Measurements from ENCODE around the gene LPO. TPM values are rescaled to one million over a fixed set of nuclear protein-coding genes. Genes with fewer than 3 reads are reported as not detected.
A peak's percentile ranks its signal among the peaks of the same experiment; 100 is the strongest.

The LPO gene
- total RNA-seq, 1 donor from 2014 or later: not detected

DNA sequence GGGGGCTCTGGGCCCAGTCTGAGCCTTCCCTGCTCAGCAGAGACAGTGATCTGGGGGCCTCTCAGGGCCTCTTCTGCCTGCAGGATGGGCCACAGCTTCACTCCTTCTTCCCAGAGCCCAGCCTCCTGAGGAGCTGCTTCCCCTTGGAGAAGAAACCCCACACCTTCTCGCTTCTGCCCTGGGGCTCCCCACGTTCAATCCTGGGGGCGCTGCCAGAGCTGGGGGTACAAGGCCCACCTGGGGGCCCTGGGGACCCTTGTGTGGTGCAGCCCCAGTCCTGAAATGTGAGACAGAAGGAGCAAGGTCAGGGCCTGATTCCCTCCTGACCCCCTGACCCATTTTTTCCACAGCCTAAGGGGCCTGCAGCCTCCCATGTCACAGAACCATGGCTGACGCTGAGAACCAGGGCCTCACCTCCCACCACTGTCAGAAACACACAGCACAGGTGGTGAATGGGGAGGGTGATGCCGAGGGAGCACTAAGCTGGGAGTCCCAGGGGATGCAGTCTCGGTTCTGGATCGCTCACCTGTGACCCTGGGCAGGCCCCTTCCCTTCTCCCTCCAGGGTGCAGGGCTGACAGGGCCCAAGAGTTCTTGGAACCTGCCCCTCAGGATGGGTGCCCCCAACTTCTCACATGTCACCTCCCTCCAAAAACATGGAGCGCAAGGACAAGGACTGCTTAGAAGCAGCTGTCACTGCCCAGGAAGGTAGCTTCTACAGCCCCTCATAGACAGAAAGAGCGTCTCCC lies 64.0 kb downstream of the LPO start:
- Histone ChIP-seq H3K27ac (no peak overlapping the region), H3K27me3 (no peaks in the 10 kb centered on the region), H3K9me3 (no peaks in the 10 kb centered on the region), H3K4me1 (no peaks in the 10 kb centered on the region), H3K36me3 (no peaks in the 10 kb centered on the region), H3K4me3 (no peak overlapping the region)
- DNase-seq: peak; percentile 47
- TF ChIP-seq, protein P1, sequence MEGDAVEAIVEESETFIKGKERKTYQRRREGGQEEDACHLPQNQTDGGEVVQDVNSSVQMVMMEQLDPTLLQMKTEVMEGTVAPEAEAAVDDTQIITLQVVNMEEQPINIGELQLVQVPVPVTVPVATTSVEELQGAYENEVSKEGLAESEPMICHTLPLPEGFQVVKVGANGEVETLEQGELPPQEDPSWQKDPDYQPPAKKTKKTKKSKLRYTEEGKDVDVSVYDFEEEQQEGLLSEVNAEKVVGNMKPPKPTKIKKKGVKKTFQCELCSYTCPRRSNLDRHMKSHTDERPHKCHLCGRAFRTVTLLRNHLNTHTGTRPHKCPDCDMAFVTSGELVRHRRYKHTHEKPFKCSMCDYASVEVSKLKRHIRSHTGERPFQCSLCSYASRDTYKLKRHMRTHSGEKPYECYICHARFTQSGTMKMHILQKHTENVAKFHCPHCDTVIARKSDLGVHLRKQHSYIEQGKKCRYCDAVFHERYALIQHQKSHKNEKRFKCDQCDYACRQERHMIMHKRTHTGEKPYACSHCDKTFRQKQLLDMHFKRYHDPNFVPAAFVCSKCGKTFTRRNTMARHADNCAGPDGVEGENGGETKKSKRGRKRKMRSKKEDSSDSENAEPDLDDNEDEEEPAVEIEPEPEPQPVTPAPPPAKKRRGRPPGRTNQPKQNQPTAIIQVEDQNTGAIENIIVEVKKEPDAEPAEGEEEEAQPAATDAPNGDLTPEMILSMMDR (IDR thresholded peaks at IDR 0.05): no peak
- intact Hi-C loops (cut with DNase I): loop anchor here (10.0 kb wide), 1 partner anchor 142 kb away; no protein-coding TSS in a partner anchor
- ATAC-seq: no peak

DNA sequence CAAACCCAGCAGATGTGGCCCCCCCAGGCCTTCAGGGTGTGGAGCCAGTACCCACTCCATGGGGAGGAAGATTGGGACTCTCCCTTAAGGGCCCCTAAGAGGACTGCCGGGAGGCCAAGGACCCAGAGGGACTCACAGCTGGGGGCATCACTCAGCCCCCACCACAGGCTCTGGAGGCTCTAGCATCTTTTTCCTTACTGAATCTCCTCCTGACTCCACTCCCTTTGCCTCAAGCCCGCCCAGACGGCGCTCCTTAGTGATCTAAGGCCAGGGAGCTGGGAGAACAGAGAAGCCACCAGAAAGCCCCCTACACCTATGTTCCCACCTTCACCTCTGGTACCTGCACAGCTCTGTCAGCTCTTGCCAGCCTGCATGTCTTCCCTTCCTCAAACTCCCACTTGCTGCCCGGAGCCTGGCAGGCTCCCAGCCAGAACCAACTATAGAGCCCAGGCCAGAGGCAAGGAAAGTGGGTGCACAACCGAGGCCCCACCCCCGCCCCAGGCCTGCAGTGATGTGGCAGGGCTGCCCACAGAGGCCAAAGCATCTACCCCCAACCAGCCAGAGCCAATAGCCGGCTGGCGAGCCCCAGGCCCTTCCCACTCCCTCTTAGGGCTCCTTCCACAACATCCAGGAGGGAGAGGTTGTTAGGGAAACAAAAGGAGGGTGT lies 64.7 kb downstream of the LPO start:
- no peaks in the 10 kb centered on the region for H3K9me3 ChIP-seq

DNA sequence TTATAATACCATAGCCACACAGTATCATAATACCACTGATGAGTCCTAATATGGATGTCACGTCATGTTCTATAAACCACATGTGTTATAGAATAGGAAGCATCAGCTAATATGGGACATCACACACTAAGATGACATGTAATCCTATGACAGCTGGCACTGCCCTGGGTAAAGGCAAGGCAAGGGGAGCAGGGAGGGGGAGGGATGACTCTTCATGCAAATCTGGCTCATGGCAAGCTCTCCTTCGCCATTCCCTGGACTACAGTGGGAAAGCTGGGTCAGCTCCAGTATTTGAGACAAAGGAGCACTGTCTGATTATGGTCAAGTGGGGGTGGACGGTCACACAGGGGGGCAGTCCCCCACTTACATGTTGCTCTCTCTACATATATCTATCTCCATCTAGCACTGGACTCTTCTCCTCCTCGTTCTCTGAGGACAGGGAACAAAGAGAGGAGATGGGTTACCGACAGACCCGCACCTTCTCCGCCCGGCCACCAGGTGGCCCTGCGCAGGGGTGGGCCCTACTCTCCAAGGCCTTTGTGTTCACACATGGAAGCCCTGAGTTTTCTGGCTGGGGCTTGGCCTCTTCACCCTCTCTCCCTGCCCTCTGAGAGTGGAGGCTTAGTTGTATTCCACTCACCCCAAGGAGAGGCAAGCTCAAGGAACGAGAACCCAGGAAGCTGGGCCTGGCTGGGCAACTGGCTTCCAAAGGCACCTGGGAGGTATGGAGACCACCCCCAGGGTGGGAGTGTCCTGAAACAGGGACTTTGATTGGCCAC lies 65.8 kb downstream of the LPO start:
- Histone ChIP-seq H3K27me3 (no peaks in the 10 kb centered on the region), H3K4me3 (no peak overlapping the region), H3K9me3 (no peaks in the 10 kb centered on the region), H3K27ac (no peak overlapping the region), H3K4me1 (no peaks in the 10 kb centered on the region), H3K36me3 (no peaks in the 10 kb centered on the region)
- TF ChIP-seq, protein P1 (IDR thresholded peaks at IDR 0.05): peak; percentile 74
- ATAC-seq: peak; percentile 83
- intact Hi-C loops (cut with DNase I): loop anchor here (10.0 kb wide), 1 partner anchor 141 kb away; no protein-coding TSS in a partner anchor
- peak; percentile 77 for DNase-seq

More for the DNA sequence above, 64.7 kb downstream of the LPO start:
- TF ChIP-seq, protein P1 (IDR thresholded peaks at IDR 0.05): no peak
- peak; percentile 25 for DNase-seq
- intact Hi-C loops (cut with DNase I): loop anchor here (10.0 kb wide), 1 partner anchor 142 kb away; no protein-coding TSS in a partner anchor
- no peak overlapping the region for H3K4me3 ChIP-seq
- H3K4me1 ChIP-seq: no peaks in the 10 kb centered on the region
- H3K27me3 ChIP-seq: no peaks in the 10 kb centered on the region
- H3K27ac ChIP-seq: no peak overlapping the region
- H3K36me3 ChIP-seq: no peaks in the 10 kb centered on the region
- ATAC-seq: no peak

DNA sequence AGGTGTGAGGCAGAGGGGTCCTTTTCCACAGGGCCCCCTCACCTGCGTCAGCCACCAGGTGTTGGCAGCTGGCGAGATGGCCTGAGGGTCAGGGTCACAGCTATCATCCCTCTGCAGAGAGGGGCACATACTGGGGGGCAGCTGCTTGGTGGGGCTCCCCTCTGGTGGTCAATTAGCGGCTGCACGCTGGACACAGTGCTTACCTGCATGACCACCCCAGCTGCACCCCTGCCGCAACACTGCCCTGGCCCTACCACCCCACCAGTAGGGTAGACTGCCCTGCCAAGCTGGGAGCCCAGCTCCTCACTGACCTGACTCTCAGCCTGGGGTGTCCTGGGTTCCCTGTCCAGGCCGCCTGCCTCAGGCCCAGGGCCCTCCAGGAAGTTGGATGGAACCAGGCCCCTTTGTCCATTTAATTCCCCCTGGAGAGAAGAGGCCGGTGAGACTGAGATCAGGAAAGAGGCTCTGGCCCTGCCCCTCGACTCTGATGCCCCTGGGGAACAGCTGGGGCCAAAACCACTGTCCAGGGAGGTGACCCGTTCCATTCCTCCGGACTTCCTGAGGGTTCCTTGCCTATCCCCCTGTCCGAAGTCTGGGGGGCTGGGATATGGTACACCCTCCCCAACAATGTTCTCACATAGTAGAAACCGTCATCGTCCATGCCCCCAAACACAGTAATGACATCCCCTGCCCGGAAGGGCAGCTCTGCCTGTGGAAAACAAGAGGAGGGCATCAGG lies 66.5 kb downstream of the LPO start:
- H3K36me3 ChIP-seq: no peaks in the 10 kb centered on the region
- no peak for ATAC-seq
- peak; percentile 34 for DNase-seq
- H3K9me3 ChIP-seq: no peaks in the 10 kb centered on the region
- H3K4me1 ChIP-seq: no peaks in the 10 kb centered on the region
- intact Hi-C loops (cut with DNase I): loop anchor here (10.0 kb wide), 1 partner anchor 140 kb away; no protein-coding TSS in a partner anchor
- H3K27ac ChIP-seq: no peak overlapping the region
- TF ChIP-seq, protein P1 (IDR thresholded peaks at IDR 0.05): no peak
- no peaks in the 10 kb centered on the region for H3K27me3 ChIP-seq
- no peak overlapping the region for H3K4me3 ChIP-seq

DNA sequence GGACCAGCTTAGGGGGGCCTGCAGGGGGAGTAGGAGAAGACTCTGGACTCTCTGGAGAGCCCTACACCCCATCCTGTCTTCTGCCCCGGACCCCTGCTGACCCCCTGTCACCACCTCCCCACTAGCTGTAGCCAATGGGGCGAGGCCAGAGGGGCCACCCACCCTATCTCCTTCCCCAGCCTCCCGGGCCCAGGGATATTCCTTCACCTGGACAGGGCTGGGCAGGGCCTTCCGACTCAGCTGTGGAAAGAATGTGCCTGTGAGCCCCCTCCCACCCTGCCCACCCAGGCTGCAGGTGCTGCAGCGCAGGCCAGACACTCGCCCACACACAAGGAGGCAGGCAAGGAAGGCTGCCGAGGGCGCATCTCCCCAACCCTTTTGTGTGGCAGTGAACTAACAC lies 67.2 kb downstream of the LPO start:
- TF ChIP-seq, protein P1 (IDR thresholded peaks at IDR 0.05): no peak
- H3K36me3 ChIP-seq: no peaks in the 10 kb centered on the region
- H3K9me3 ChIP-seq: no peaks in the 10 kb centered on the region
- H3K4me3 ChIP-seq: no peak overlapping the region
- intact Hi-C loops (cut with DNase I): loop anchor here (10.0 kb wide), 1 partner anchor 139 kb away; no protein-coding TSS in a partner anchor
- H3K4me1 ChIP-seq: no peaks in the 10 kb centered on the region
- ATAC-seq: no peak
- H3K27me3 ChIP-seq: no peaks in the 10 kb centered on the region
- H3K27ac ChIP-seq: no peak overlapping the region
- no peak for DNase-seq

Data from upper lobe of right lung (tissue), 1 donor.